Choroid plexus epithelial cell (primary cell): ENCODE data around the gene TBPL1.
"Not testable (repeated sequence)": the region's sequence is repeated elsewhere in the genome, so short reads cannot be mapped to it uniquely, and the experiment has no call there.

Experiments used
- DNase-seq: peaks from one replicate; pipeline ENCODE4 v3.0.0-alpha.2; 2010; ENCODE audit warnings: low read depth
- H3K4me3 ChIP-seq: 2 replicates; pipeline ENCODE4 v1.5.1; 2011; ENCODE audit warnings: low read depth, mild to moderate bottlenecking, control low read depth, low read length, moderate library complexity
- CTCF ChIP-seq: conservative IDR thresholded peaks from 2 replicates; pipeline ENCODE4 v1.5.1; 2011; ENCODE audit warnings: low read depth, mild to moderate bottlenecking, control low read depth, inconsistent platforms, low read length, moderate library complexity

TBPL1 gene

GRCh38 chr6:133966654-133967329 lies 13.8 kb downstream of the TBPL1 start:
- no peak for TF ChIP-seq CTCF
- H3K4me3 ChIP-seq = no peak overlapping the region
- no peak for DNase-seq

- DNase-seq = no peak
- no peak for TF ChIP-seq CTCF
Measured at GRCh38 chr6:133967347-133967746, 14.3 kb downstream of the TBPL1 start.

GRCh38 chr6:133967835-133968234 lies 14.8 kb downstream of the TBPL1 start:
- DNase-seq = peak; percentile 76
- not testable (repeated sequence) for H3K4me3 ChIP-seq

More at GRCh38 chr6:133967347-133967746, 14.3 kb downstream of the TBPL1 start:
- H3K4me3 ChIP-seq = no peak overlapping the region

GRCh38 chr6:133969285-133969920 lies 16.4 kb downstream of the TBPL1 start:
- no peak overlapping the region for H3K4me3 ChIP-seq
- no peak for DNase-seq
- no peak for TF ChIP-seq CTCF

GRCh38 chr6:133969921-133970295 lies 16.9 kb downstream of the TBPL1 start:
- DNase-seq = no peak
- no peak overlapping the region for H3K4me3 ChIP-seq
- no peak for TF ChIP-seq CTCF

GRCh38 chr6:133971861-133972260 lies 18.8 kb downstream of the TBPL1 start:
- no peak overlapping the region for H3K4me3 ChIP-seq
- no peak for TF ChIP-seq CTCF
- no peak for DNase-seq

- H3K4me3 ChIP-seq = no peak overlapping the region
- TF ChIP-seq CTCF = no peak
- DNase-seq = no peak
Measured at GRCh38 chr6:133972388-133972787, 19.4 kb downstream of the TBPL1 start.
